Activated naive CD4-positive, alpha-beta T cell treated with anti-CD3 and anti-CD28 coated beads, Interleukin-2, amount 50 U/mL, for 24 hours (primary cell): ENCODE measurements around the gene DUS2.
A peak's percentile ranks its signal among the peaks of the same experiment; 100 is the strongest.
"Not testable (repeated sequence)": the region's sequence is repeated elsewhere in the genome, so short reads cannot be mapped to it uniquely, and the experiment has no call there.

Experiments used
- H3K27ac Mint-ChIP-seq: one replicate; pipeline ENCODE4 v1.8.0; 2021; ENCODE audit warnings: mild to moderate bottlenecking, mixed read lengths
- H3K27me3 Mint-ChIP-seq: one replicate; pipeline ENCODE4 v1.8.0; 2021; ENCODE audit warnings: mixed read lengths
- H3K36me3 Mint-ChIP-seq: one replicate; pipeline ENCODE4 v1.8.0; 2021; ENCODE audit warnings: mixed read lengths
- H3K4me1 Mint-ChIP-seq: one replicate; pipeline ENCODE4 v1.8.0; 2021; ENCODE audit warnings: mixed read lengths
- H3K4me3 Mint-ChIP-seq: one replicate; pipeline ENCODE4 v1.8.0; 2021; ENCODE audit warnings: mild to moderate bottlenecking, mixed read lengths
- H3K9me3 Mint-ChIP-seq: one replicate; pipeline ENCODE4 v1.8.0; 2021; ENCODE audit warnings: mixed read lengths

DUS2 gene

GRCh38 chr16:68019167-68019680 lies 3.9 kb upstream of the DUS2 start:
- Mint-ChIP-seq H3K9me3 (no peaks in the 10 kb centered on the region), H3K27me3 (no peaks in the 10 kb centered on the region), H3K27ac (no peak overlapping the region)

GRCh38 chr16:68021490-68021889 lies 1.6 kb upstream of the DUS2 start:
- Mint-ChIP-seq H3K36me3 (peaks cover 5% of the 10 kb centered on the region), H3K4me1 (peaks cover 27% of the 10 kb centered on the region), H3K27me3 (no peaks in the 10 kb centered on the region), H3K27ac (peak overlapping the region; percentile 100), H3K9me3 (no peaks in the 10 kb centered on the region), H3K4me3 (peak overlapping the region; percentile 100)

More at GRCh38 chr16:68019167-68019680, 3.9 kb upstream of the DUS2 start:
- H3K4me1 Mint-ChIP-seq, result peaks cover 25% of the 10 kb centered on the region
- no peak overlapping the region for H3K4me3 Mint-ChIP-seq
- peaks cover 4% of the 10 kb centered on the region for H3K36me3 Mint-ChIP-seq

GRCh38 chr16:68022278-68022727 lies 781 bp upstream of the DUS2 start:
- Mint-ChIP-seq H3K27ac (peak overlapping the region; percentile 100), H3K4me3 (peak overlapping the region; percentile 100), H3K9me3 (no peaks in the 10 kb centered on the region), H3K36me3 (peaks cover 5% of the 10 kb centered on the region), H3K4me1 (peaks cover 27% of the 10 kb centered on the region), H3K27me3 (no peaks in the 10 kb centered on the region)

- peaks cover 7% of the 10 kb centered on the region for H3K36me3 Mint-ChIP-seq
- peaks cover 18% of the 10 kb centered on the region for H3K4me1 Mint-ChIP-seq
- no peaks in the 10 kb centered on the region for H3K27me3 Mint-ChIP-seq
- no peaks in the 10 kb centered on the region for H3K9me3 Mint-ChIP-seq
- H3K4me3 Mint-ChIP-seq, result no peak overlapping the region
- no peak overlapping the region for H3K27ac Mint-ChIP-seq
These were observed 5.9 kb downstream of the DUS2 start for GRCh38 chr16:68028996-68029395.

- H3K4me3 Mint-ChIP-seq, H3K9me3 Mint-ChIP-seq, H3K27me3 Mint-ChIP-seq, H3K27ac Mint-ChIP-seq, H3K36me3 Mint-ChIP-seq: not testable (repeated sequence)
- peaks cover 14% of the 10 kb centered on the region for H3K4me1 Mint-ChIP-seq
These were observed 7.0 kb downstream of the DUS2 start for GRCh38 chr16:68030108-68030507.

- no peak overlapping the region for H3K27ac Mint-ChIP-seq
- no peaks in the 10 kb centered on the region for H3K27me3 Mint-ChIP-seq
- H3K36me3 Mint-ChIP-seq, result peaks cover 11% of the 10 kb centered on the region
- peaks cover 14% of the 10 kb centered on the region for H3K4me1 Mint-ChIP-seq
- no peak overlapping the region for H3K4me3 Mint-ChIP-seq
- H3K9me3 Mint-ChIP-seq, result no peaks in the 10 kb centered on the region
These were observed 8.9 kb downstream of the DUS2 start for GRCh38 chr16:68031951-68032350.

GRCh38 chr16:68033101-68033500 lies 10.0 kb downstream of the DUS2 start:
- H3K27me3 Mint-ChIP-seq, result no peaks in the 10 kb centered on the region
- no peaks in the 10 kb centered on the region for H3K9me3 Mint-ChIP-seq
- no peak overlapping the region for H3K4me3 Mint-ChIP-seq
- H3K36me3 Mint-ChIP-seq, result peaks cover 7% of the 10 kb centered on the region
- no peak overlapping the region for H3K27ac Mint-ChIP-seq
- peaks cover 9% of the 10 kb centered on the region for H3K4me1 Mint-ChIP-seq

- H3K27me3 Mint-ChIP-seq, result no peaks in the 10 kb centered on the region
- H3K36me3 Mint-ChIP-seq, result peaks cover 11% of the 10 kb centered on the region
- peaks cover 18% of the 10 kb centered on the region for H3K4me1 Mint-ChIP-seq
- no peak overlapping the region for H3K4me3 Mint-ChIP-seq
- H3K9me3 Mint-ChIP-seq, result no peaks in the 10 kb centered on the region
- no peak overlapping the region for H3K27ac Mint-ChIP-seq
These were observed 12.1 kb downstream of the DUS2 start for GRCh38 chr16:68035227-68035626.

- peaks cover 13% of the 10 kb centered on the region for H3K4me1 Mint-ChIP-seq
- H3K27ac Mint-ChIP-seq, result no peak overlapping the region
- H3K36me3 Mint-ChIP-seq, result peaks cover 14% of the 10 kb centered on the region
- H3K4me3 Mint-ChIP-seq, result no peak overlapping the region
- no peaks in the 10 kb centered on the region for H3K9me3 Mint-ChIP-seq
- H3K27me3 Mint-ChIP-seq, result no peaks in the 10 kb centered on the region
These were observed 14.9 kb downstream of the DUS2 start for GRCh38 chr16:68037841-68038597.

- Mint-ChIP-seq H3K9me3 (no peaks in the 10 kb centered on the region), H3K4me3 (no peak overlapping the region), H3K36me3 (peaks cover 12% of the 10 kb centered on the region), H3K27me3 (no peaks in the 10 kb centered on the region), H3K4me1 (peaks cover 13% of the 10 kb centered on the region), H3K27ac (no peak overlapping the region)
These were observed 17.6 kb downstream of the DUS2 start for GRCh38 chr16:68040506-68041288.

- no peaks in the 10 kb centered on the region for H3K27me3 Mint-ChIP-seq
- peaks cover 20% of the 10 kb centered on the region for H3K4me1 Mint-ChIP-seq
- no peak overlapping the region for H3K27ac Mint-ChIP-seq
- H3K9me3 Mint-ChIP-seq, result no peaks in the 10 kb centered on the region
- H3K36me3 Mint-ChIP-seq, result peaks cover 10% of the 10 kb centered on the region
- H3K4me3 Mint-ChIP-seq, result no peak overlapping the region
These were observed 18.7 kb downstream of the DUS2 start for GRCh38 chr16:68041783-68042182.

GRCh38 chr16:68046106-68046505 lies 23.0 kb downstream of the DUS2 start:
- Mint-ChIP-seq H3K4me1 (peaks cover 10% of the 10 kb centered on the region), H3K4me3 (no peak overlapping the region), H3K36me3 (peaks cover 7% of the 10 kb centered on the region), H3K27ac (peak overlapping the region; percentile 32), H3K9me3 (no peaks in the 10 kb centered on the region), H3K27me3 (no peaks in the 10 kb centered on the region)

GRCh38 chr16:68047987-68048386 lies 24.9 kb downstream of the DUS2 start:
- H3K4me3 Mint-ChIP-seq, result no peak overlapping the region
- H3K9me3 Mint-ChIP-seq, result no peaks in the 10 kb centered on the region
- H3K27me3 Mint-ChIP-seq, result no peaks in the 10 kb centered on the region
- peaks cover 7% of the 10 kb centered on the region for H3K36me3 Mint-ChIP-seq
- H3K4me1 Mint-ChIP-seq, result peaks cover 10% of the 10 kb centered on the region
- no peak overlapping the region for H3K27ac Mint-ChIP-seq

GRCh38 chr16:68049449-68049848 lies 26.4 kb downstream of the DUS2 start:
- no peaks in the 10 kb centered on the region for H3K9me3 Mint-ChIP-seq
- no peak overlapping the region for H3K27ac Mint-ChIP-seq
- H3K27me3 Mint-ChIP-seq, result no peaks in the 10 kb centered on the region
- H3K4me1 Mint-ChIP-seq, result peaks cover 10% of the 10 kb centered on the region
- no peak overlapping the region for H3K4me3 Mint-ChIP-seq
- peaks cover 12% of the 10 kb centered on the region for H3K36me3 Mint-ChIP-seq

- Mint-ChIP-seq H3K36me3 (peaks cover 19% of the 10 kb centered on the region), H3K9me3 (no peaks in the 10 kb centered on the region), H3K27ac (no peak overlapping the region), H3K27me3 (no peaks in the 10 kb centered on the region), H3K4me3 (no peak overlapping the region), H3K4me1 (peaks cover 17% of the 10 kb centered on the region)
These were observed 32.3 kb downstream of the DUS2 start for GRCh38 chr16:68055395-68055794.

- H3K27me3 Mint-ChIP-seq, result no peaks in the 10 kb centered on the region
- no peak overlapping the region for H3K4me3 Mint-ChIP-seq
- H3K9me3 Mint-ChIP-seq, result no peaks in the 10 kb centered on the region
- H3K4me1 Mint-ChIP-seq, result peaks cover 53% of the 10 kb centered on the region
- peaks cover 19% of the 10 kb centered on the region for H3K36me3 Mint-ChIP-seq
- no peak overlapping the region for H3K27ac Mint-ChIP-seq
These were observed 36.7 kb downstream of the DUS2 start for GRCh38 chr16:68059804-68060203.
